HUDEP-2 (cell line): ENCODE data around the gene CFAP53.
A peak's percentile ranks its signal among the peaks of the same experiment; 100 is the strongest.
"Not testable (repeated sequence)": the region's sequence is repeated elsewhere in the genome, so short reads cannot be mapped to it uniquely, and the experiment has no call there.

Experiments used
- DNase-seq, 76 experiments: peaks; one replicate each; lab custom pipeline; 2025; ENCODE audit not compliant: unreplicated experiment in 76 of 76; lab: John Stamatoyannopoulos, UW

CFAP53 gene

DNA sequence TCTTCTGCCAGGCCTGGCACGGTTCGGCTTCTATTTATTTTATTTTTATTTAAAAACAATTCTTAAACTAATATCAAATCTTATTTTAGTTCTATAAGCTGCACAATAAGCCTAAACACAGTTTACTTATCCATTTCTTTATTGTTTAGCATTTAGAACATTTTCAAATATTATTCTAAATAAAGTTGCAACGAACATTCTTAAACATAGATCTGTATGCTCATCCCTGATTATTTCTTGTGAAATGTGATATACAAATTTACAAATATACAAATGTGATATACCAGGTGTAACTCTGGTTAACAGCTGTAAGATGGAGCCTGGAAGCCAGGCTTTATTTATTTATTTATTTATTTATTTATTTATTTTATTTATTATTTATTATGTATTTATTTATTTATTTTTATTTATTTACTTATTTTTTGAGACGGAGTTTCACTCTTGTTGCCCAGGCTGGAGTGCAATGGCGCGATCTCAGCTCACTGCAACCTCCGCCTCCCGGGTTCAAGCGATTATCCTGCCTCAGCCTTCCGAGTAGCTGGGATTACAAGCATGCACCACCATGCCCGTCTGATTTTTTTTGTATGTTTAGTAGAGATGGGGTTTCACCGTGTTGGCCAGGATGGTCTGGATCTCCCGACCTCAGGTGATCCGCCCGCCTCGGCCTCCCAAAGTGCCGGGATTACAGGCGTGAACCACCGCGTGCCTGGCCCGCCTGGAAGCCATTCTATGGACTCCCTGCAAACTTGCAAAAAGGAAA lies 22.2 kb upstream of the CFAP53 start:
- not testable (repeated sequence) for DNase-seq

DNA sequence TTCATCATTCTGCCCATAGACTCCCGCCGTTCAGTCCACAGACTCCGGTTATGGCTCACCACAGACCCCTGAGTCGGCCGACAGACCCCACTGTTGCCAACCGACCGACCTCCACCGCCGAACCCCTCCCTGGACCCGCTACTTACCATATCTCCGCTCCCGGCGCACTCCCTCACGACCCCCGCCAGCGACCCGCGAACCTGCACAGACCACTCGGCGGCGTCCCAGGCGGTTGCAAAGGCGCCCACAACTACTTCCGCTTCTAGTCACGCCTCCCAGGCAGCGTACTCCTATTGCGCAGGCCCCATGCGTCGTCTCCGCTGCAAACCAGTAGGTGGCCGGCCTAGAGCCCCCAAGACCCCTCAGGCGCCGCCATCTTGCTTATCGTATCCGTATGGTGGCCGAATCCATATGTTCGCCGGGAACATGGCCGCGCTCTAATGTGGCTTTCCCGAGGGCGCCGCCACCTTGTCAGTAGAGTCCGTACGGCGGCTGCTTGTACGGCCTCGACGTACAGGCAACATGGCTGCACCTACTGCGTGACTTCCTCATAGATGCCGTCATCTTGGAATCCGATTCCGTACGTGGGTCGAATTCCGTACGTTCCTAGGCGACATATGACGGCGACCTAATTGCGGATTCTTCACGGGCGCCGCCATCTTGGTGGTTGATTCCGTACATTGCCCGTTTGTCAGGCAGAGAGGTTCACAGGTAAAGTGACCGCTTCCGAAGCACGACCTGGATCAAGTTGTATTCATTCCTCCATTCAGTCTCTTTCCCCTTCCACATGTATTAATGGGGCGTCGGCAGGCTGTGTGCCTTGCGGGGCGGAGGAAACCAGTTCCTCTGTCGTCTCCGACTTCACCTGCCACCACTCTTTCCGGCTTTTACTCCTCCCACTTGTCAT lies 21.4 kb upstream of the CFAP53 start, which contains the start of gene CXXC1:
TSS of gene CXXC1 (minus strand) at position 252 of the 907 bp plus-strand sequence. CDS start at position 149, 103 bp downstream.
- DNase-seq = peak; percentile 84 to 100 (median 98)

DNA sequence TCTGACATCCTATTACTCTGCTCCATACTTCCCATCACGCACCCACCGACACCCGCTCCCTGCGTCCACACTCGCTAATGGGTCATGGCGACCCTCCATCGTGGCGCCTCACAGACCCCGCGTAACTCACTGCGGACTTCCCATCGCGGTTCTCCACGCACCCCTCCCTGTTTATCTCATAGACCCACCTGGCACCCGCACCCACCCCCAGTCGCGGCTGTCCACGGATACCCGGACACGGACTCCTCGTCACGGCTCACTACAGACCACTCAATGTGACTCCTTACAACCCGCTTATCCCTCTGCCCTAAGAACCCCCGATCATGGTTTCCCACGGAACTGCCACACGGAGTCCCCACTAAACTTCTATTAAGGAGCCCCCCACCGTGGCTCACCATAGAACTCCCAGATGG lies 20.7 kb upstream of the CFAP53 start:
- peak in 7 of 76 experiments; percentile 2 to 57 (median 32) for DNase-seq

DNA sequence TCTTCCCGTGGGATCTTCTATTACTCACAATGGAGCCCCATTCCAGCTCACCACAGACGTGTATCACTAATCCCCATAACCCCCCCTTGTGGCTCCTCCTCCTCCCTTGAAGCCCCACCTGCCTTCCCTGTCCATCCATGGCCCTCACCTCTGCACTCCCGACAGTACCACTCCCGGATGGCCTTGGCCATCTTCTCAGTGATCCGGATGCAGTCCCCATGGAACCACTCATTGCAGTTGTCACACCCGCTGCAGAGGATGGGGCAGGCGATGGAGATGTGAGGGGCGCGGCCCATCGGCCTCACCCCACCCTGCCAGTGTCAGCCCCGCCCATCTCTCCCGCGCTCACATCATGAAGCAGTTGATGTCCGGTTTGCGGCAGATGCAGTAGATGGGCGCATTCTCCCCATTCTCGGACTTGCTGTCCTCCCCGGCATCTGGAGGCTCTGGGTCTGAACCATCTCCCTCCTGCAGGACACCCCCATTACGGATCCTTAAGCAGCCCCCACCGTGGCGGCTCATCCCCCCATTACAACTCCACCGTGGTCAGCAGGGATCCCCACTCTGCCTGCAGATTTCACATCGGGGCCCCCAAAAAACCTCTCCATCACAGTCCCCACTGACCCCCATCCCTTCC lies 20.2 kb upstream of the CFAP53 start:
- DNase-seq = peak in 72 of 76 experiments; percentile 5 to 86 (median 64)

DNA sequence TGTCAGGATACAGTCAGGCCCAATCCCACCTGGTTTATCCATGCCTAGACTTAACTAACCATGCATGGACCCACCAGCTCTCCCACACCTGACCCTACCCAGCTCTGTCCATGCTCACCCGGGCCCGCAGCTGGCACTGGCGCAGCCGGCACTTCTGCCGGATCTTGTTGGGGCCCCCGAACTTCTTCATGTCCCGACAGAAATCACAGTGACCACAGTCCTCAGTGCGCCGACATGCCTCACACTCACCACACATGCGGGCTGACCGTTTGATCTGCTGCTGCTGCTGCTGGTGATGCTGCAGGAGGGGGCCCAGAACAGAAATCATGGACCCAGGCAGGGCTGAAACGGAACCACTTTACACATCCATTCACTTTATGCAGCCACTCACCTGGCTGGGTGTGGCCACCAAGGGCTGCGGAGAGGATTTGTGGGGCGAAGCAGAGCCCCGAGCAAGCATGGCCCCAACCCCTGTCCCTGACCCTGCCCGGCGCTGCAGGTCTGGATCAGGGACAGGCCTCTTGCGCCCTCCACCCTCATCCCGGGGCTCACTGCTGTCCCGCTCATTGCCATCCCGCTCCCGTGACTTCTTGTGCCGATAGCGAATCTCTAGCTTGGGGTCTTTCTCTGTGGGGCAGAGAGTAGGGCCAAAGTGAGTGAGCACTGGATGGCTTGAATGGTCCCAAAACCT lies 19.5 kb upstream of the CFAP53 start:
- DNase-seq = no peak

DNA sequence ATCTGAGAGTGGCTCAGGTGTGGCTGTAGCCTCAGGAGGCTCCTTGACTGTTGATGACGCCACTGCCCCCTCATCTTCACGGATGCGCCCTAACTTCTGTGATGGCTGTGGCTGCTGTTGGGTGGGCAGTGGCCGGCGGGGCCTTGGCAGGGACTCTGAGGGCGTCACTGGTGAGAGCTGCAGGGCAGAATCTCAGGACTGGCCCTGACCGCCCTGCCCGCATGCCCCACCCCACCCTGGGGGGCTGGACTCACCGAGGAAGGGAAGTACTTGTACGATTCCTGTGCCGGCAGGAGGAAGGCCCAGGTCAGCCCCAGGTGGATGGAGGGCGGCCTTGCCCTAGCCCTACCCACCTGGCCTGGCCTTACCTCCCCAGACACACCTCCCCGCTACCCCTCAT lies 18.8 kb upstream of the CFAP53 start:
- DNase-seq = no peak

DNA sequence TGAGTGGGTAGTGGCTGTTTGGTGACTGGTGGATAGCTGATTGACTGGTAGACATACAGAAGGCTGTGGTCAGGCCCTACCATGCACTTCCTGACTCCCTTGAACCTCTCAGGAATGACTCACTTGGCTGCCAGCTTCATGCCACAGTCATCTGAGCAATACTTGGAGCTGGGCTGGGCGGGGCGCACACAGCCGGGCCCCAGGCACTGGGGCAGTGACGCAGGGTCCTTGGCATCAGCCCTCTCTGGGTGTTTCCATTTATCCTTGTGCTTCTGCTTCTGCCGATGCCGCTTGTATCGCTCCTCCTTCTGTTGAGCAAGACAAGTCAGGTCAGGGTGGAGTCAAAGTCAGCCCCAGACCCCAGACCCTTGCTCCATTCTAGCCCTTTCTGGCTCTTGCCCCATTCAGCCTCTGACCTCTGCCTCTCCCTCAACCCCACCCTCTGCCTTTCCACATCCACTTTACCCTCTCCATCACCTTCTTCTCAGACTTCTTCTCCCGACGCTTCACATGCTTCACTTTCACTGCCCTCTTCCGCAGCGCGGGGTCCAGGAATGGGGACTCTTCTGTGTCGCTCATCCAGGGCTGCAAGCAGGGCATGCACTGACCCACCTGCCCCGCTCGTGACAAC lies 18.1 kb upstream of the CFAP53 start:
- peak in 4 of 76 experiments; percentile 4 to 31 (median 5) for DNase-seq

DNA sequence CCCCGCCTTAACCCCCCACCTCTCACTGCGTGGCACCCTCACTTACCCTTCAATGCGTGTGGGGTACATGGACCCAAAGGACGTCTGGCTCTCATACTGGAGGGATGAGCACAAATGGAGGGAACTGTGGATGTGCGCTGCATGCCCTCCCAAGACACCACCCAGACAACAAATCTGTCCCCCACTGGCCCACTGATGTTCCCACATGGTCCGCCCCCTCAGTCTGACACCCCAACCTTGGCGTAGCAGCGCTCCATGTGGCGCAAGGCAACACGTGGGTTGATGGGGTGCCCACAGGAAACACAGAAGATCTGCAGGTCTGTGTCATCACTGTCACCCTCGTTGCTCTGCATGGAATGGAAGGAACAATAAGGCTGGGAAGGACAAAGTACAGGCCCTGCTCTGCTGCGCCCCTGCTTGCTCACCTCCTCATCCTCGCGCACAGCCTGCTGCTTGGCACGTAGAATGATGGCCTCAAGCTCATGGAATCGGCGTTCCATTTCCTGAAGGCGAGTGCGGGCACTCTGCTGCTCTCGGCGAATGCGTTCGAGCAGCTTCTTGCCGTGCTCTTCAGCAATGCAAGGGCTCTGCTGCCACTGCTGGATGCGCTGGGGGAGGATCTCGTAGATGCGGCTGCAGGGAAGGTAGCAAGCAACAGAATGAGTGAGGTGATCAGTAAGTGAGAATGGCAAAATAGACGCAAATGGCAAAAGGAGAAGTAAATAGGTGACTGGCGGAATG lies 17.3 kb upstream of the CFAP53 start:
- DNase-seq = no peak

DNA sequence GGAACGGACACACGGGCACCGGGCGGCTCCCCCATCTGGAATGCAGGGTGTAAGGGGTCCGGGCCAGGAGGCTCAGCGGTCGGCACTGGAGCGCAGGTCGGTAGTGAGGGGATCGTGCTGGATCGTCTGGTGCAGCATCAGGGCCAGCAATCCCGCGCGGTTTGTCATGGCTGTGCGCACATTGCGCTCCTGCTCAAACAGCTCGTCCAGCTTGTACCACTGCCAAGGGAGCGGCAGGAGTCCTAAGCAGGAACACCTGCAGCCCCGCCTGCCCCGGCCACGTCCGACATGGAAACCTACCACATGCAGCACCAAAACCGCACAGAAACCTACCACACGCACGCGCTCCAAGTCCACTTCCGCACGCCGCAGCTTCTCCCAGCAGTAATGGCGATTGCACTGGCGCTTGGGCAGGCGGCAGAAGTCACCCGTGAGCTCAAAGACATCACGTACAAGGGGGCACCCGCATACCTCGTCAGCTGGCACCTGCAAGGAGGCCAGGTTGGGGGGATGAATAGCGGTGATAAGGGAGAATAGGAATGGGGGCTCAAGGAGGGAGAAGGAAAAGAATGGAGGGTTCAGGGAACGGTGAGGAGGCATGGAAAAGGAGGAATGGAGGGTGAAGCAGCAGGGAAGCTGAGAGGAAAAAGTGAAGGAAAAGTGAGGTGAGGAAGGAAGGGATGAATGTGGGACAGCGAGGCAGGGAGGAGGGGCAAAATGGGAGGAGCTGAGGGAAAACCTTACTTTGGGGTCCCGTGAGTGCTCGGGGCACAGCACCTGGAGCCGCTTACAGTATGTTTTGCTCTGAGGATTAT lies 16.4 kb upstream of the CFAP53 start:
- no peak for DNase-seq

DNA sequence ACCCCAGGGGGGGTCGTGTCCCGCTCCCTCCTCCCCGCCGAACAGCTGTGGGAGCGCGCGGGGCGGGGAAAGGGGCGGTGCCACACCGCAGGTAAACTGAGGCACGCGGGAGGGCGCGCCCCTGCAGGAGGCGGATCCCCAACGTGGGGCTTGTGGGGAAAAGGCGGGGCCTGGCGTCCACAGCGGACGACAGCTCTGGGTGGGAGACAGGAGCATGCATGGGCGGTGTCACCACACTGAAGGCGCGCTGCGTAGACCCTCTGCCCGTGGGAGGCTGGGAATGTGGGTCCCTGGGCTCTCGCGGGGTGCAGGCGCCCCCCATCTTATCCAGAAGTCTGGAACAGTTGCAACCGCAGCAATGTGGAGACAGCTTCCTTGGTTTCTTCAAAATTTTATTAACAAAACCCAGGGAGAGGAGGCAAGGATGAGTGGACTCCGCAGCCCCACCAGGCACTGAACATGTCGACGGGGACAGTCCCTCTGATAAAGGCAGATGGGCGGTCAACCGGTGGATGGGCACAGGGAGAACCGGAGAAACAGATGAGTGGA lies 15.8 kb upstream of the CFAP53 start:
- DNase-seq = no peak

DNA sequence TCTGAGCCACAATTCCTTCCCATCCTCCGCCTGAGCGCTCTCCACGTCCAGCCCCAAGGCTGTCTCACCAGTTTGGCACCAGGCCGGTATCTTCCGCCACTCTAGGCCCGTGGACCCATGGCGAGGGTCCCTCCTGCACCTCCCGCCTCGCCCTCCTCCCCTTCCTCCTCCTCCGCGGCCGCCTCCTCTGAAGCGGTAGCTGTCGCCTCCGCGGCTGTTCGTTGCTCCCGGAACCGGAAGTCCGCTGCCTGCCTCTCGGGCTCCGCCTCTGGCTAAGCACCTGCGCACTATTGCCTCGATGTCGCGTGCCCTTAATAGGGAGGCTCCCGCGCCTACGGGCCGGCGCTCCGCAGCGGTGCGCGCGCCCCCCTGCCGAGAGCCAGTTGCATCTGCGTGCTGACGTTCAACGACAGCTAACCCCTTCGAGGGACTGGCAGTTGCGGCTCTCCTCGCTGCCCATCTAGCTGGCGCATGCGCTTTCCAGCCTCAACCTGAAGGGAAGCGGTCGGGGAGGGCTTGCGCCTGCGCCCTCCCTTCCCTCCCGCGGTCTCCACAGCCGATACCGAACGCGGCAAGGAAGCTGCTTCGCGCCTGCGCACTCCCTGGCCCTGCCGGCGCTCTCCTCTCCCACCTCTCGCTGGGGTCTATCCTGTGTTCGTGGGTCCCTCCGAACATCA lies 15.1 kb upstream of the CFAP53 start, which contains the start of gene MBD1:
TSS of gene MBD1 (minus strand) at position 229 of the 677 bp plus-strand sequence. CDS start 1,531 bp downstream, outside the sequence.
- peak; percentile 43 to 100 (median 97) for DNase-seq

DNA sequence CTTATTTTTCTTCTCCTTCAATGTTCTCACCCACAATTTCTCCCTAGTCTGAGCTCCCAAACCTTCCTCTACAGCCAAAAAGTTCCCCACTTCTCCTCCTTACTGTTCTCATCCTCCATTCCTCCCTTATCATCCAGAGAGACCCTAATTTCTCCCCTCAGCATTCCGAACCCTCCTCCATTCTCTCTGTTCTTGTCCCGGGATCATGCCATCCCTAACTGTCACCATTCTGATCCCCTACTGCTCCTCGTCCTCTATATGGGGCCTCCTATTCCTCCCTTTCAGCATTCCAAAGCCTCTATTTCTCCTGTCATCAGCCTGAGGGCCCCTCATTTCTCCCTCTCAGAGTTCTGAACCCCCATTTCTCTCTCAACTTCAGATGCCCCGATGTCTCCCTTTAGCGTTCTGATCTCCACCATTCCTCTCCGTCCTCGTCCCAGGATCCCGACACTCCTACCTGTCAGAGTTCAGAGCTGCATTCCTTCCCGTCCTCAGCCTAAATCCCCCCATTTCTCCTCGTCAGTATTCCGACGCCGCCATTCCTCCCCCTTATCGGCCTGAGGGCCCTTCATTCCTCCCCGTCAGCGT lies 14.5 kb upstream of the CFAP53 start:
- no peak for DNase-seq

DNA sequence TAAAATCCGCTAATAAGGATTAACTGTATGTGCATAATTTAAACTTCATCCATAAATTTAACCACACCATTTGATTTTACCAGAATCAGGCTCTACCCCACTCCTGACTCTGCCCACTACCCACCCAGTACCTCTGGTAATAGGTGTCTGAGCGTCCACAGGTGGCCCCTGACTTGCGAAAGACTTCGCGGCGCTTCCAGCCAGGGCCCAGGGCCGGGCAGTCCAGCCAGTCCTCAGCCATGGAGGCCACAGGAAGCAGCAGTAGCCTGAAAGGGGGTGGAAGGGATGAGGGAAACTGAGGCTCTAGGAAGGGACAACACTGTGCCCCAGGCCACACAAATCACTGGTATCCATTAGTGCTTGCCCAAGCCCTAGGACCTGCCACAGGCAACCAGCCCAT lies 13.5 kb upstream of the CFAP53 start:
- DNase-seq = no peak

DNA sequence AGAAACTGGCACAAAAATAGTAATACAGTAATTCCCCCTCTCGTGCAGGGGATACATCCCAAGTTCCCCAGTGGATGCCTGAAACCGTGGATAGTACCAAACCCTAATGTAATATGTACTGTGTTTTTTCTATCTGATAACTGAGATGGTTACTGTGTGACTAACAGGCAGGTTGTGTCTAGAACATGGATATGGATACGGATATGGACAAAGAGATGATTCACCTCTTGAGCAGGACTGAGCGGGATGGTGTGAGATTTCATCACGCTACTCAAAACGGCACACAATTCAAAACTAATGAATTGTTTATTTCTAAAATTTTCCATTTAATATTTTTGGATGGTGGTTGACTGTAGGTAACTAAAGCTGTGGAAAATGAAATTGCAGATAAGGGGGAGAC lies 11.6 kb upstream of the CFAP53 start:
- DNase-seq = no peak

DNA sequence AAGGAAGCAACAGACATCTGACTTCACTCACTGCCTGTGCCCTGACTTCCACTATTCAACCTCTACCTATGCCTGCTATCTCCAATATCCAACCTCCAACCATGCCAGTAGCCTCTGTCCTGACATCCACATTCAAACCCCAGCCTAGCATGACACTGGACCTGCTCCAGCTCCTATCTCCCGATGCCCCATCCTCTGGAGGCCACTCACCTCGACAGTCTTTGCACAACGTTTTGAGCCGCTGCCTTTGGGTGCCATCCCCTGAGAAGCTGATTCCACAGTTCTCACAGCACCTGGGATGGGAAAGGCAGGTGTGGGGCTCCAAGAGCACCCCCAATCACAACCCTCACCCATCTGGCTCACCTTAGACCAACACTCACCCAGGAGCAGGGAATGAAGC lies 10.2 kb upstream of the CFAP53 start:
- no peak for DNase-seq

DNA sequence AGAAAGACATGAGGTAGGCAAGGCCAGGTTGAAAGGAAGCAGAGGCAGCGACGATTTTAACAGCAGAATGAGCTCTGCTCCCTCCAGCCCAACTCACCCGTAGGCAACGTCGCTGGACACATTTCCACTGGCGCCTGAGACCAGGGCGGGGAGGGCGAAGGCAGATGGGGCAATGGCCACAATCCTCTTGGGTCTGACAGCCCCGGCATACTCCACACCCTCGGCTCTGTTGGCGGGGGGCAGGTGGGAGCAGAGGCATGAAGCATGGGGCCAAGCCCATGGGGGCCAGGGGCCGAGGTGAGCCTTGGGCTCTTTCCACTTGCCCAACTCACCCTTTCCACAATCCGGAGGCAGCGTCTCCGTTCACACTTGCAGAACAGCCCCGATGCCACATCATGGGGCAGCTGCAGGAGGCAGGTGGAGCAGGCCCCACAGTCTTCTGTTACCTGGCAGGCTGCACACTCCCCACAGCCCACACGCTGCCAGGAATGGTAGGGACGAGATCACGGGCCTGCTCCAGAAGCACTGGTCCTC lies 9.3 kb upstream of the CFAP53 start:
- DNase-seq = no peak

DNA sequence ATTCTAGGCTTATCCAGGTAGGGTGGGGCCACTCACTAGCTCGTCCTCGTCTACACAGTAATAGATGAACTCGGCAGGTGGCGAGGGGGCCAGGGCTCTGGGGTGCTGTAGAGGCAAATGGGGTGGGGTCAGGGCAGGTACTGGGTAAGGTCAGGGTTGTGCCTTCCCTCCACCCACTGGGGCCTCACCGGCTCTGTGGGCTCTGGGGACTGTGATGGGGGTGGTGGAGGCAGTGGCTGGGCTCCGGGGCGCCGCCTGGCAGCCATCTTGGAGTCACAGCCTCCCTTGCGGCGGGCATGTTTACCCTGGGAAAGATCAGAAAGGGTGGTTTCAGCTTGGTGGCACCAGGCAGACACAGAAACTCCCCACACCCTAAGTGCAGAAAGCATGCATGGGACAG lies 8.6 kb upstream of the CFAP53 start:
- no peak for DNase-seq
